ENCODE data around the gene SNX25. TPM values are rescaled to one million over a fixed set of nuclear protein-coding genes. Genes with fewer than 3 reads are reported as not detected.

Gene SNX25
- total RNA-seq, 4 donors from 2014 or later: 5.5 to 18.9 (median 7.5) TPM

GRCh38 chr4:185275501-185275900, 66.1 kb downstream of the SNX25 start:
- Histone ChIP-seq H3K4me3 (no peak overlapping the region), H3K36me3 (peaks cover 0 to 19% (median 0%) of the 10 kb centered on the region in 3 donors), H3K27ac (no peak overlapping the region), H3K27me3 (no peaks in the 10 kb centered on the region), H3K4me1 (no peaks in the 10 kb centered on the region), H3K9me3 (no peaks in the 10 kb centered on the region)
- no peak for DNase-seq
- intact Hi-C loops (cut with DNase I): no loop called here
- TF ChIP-seq POLR2A (IDR thresholded peaks at IDR 0.05): no peak
- TF ChIP-seq, protein P1, sequence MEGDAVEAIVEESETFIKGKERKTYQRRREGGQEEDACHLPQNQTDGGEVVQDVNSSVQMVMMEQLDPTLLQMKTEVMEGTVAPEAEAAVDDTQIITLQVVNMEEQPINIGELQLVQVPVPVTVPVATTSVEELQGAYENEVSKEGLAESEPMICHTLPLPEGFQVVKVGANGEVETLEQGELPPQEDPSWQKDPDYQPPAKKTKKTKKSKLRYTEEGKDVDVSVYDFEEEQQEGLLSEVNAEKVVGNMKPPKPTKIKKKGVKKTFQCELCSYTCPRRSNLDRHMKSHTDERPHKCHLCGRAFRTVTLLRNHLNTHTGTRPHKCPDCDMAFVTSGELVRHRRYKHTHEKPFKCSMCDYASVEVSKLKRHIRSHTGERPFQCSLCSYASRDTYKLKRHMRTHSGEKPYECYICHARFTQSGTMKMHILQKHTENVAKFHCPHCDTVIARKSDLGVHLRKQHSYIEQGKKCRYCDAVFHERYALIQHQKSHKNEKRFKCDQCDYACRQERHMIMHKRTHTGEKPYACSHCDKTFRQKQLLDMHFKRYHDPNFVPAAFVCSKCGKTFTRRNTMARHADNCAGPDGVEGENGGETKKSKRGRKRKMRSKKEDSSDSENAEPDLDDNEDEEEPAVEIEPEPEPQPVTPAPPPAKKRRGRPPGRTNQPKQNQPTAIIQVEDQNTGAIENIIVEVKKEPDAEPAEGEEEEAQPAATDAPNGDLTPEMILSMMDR (IDR thresholded peaks at IDR 0.05): no peak

DNA sequence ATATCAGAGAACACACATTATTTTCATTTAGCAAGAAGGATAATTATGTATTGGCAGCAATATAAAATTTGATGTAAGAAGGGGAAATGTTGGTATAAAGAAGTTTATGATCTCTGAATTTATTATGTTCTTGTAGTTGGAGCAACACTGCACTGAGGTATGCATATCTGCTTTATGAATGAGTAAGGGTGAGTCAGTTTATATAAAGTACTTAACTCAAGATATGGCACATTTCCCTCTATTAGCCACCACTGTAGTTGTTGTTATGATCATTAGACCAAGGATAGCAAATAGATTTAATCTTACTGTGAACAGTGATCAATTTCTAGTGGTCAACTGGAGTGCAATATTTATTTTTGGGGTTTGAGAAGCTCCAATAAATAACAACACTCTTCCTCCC, 66.6 kb downstream of the SNX25 start:
- intact Hi-C loops (cut with DNase I): no loop called here

GRCh38 chr4:185278716-185279115, 69.3 kb downstream of the SNX25 start:
- no peaks in the 10 kb centered on the region for H3K27me3 ChIP-seq
- no peak for DNase-seq
- WGBS, 2 donors: 87 to 90% methylated on average over 3 of the region's 3 CpGs
- no peak for TF ChIP-seq POLR2A (IDR thresholded peaks at IDR 0.05)
- TF ChIP-seq, protein P1 (IDR thresholded peaks at IDR 0.05): no peak
- H3K27ac ChIP-seq: no peak overlapping the region
- intact Hi-C loops (cut with DNase I): no loop called here
- H3K9me3 ChIP-seq: no peaks in the 10 kb centered on the region
- no peak overlapping the region for H3K4me3 ChIP-seq
- no peaks in the 10 kb centered on the region for H3K36me3 ChIP-seq
- no peaks in the 10 kb centered on the region for H3K4me1 ChIP-seq

More for the DNA sequence above, 66.6 kb downstream of the SNX25 start:
- DNase-seq: no peak
- H3K36me3 ChIP-seq: peaks cover 0 to 16% (median 0%) of the 10 kb centered on the region in 3 donors
- no peaks in the 10 kb centered on the region for H3K27me3 ChIP-seq
- no peak for TF ChIP-seq POLR2A (IDR thresholded peaks at IDR 0.05)
- TF ChIP-seq, protein P1 (IDR thresholded peaks at IDR 0.05): no peak
- no peak overlapping the region for H3K27ac ChIP-seq
- H3K4me1 ChIP-seq: no peaks in the 10 kb centered on the region
- no peaks in the 10 kb centered on the region for H3K9me3 ChIP-seq
- no peak overlapping the region for H3K4me3 ChIP-seq

- intact Hi-C loops (cut with DNase I): no loop called here
Observed at GRCh38 chr4:185280608-185281007, 71.2 kb downstream of the SNX25 start.

GRCh38 chr4:185282968-185283367, 73.6 kb downstream of the SNX25 start:
- intact Hi-C loops (cut with DNase I): no loop called here
- Histone ChIP-seq H3K36me3 (no peaks in the 10 kb centered on the region), H3K4me3 (no peak overlapping the region), H3K9me3 (no peaks in the 10 kb centered on the region), H3K27ac (no peak overlapping the region), H3K27me3 (no peaks in the 10 kb centered on the region), H3K4me1 (no peaks in the 10 kb centered on the region)
- no peak for TF ChIP-seq POLR2A (IDR thresholded peaks at IDR 0.05)
- TF ChIP-seq, protein P1 (IDR thresholded peaks at IDR 0.05): no peak
- WGBS, 2 donors: 100% methylated on average over 1 of the region's 1 CpG
- DNase-seq: no peak

More at GRCh38 chr4:185280608-185281007, 71.2 kb downstream of the SNX25 start:
- TF ChIP-seq, protein P1 (IDR thresholded peaks at IDR 0.05): no peak
- no peak for TF ChIP-seq POLR2A (IDR thresholded peaks at IDR 0.05)
- no peaks in the 10 kb centered on the region for H3K36me3 ChIP-seq
- no peak overlapping the region for H3K4me3 ChIP-seq
- DNase-seq: no peak
- H3K9me3 ChIP-seq: no peaks in the 10 kb centered on the region
- H3K27ac ChIP-seq: no peak overlapping the region
- WGBS, 2 donors: 62 to 70% methylated on average over 5 of the region's 5 CpGs
- H3K27me3 ChIP-seq: no peaks in the 10 kb centered on the region
- no peaks in the 10 kb centered on the region for H3K4me1 ChIP-seq

Data from esophagus squamous epithelium (tissue), 5 donors.